OCI-LY7 (cell line): ENCODE data around the gene DGCR8. TPM values are rescaled to one million over a fixed set of nuclear protein-coding genes. Genes with fewer than 3 reads are reported as not detected.

Experiments used
- Bru-seq: library from RNA; stranded (reverse); fragments of 400-500 nt; gene quantifications from one replicate; lab custom pipeline; 2021; lab: Mats Ljungman, UMichigan
- BruChase-seq, 2 experiments: library from RNA; stranded (reverse); fragments of 400-500 nt; gene quantifications; one replicate each; lab custom pipeline; 2021; lab: Mats Ljungman, UMichigan
- BruUV-seq: library from RNA; stranded (reverse); fragments of 400-500 nt; replicated peaks from 2 replicates; lab custom pipeline; 2021; lab: Mats Ljungman, UMichigan
- CTCF ChIA-PET: fragments of 300-600 bp; sonication (Branson Sonifier 250); formaldehyde crosslinking; loops from one replicate; lab custom pipeline; 2022; ENCODE audit warnings: antibody characterized with exemption; ENCODE audit not compliant: unreplicated experiment; lab: Charles Lee
- POLR2A ChIA-PET: fragments of 300-600 bp; sonication (Branson Sonifier 250); formaldehyde crosslinking; loops from one replicate; lab custom pipeline; 2022; ENCODE audit warnings: antibody characterized with exemption; lab: Charles Lee
- DNase-seq: peaks from one replicate; pipeline ENCODE4 v3.0.0-alpha.2; 2015; ENCODE audit warnings: low spot score
- H2AFZ ChIP-seq: fragments of 200-600 bp; sonication (generic), shearing (Covaris generic); 2 replicates; pipeline ENCODE4 v1.6.1; 2014; ENCODE audit warnings: mild to moderate bottlenecking, antibody characterized with exemption, low read length, moderate library complexity
- H3K27ac ChIP-seq: fragments of 200-600 bp; sonication (generic); 2 replicates; pipeline ENCODE4 v1.5.1; 2014; ENCODE audit warnings: mixed run types, low read depth, mild to moderate bottlenecking, moderate library complexity, low read length, inconsistent platforms; ENCODE audit not compliant: poor library complexity, severe bottlenecking
- H3K36me3 ChIP-seq: fragments of 200-600 bp; sonication (generic); 2 replicates; pipeline ENCODE4 v1.6.1; 2014; ENCODE audit warnings: mild to moderate bottlenecking, antibody characterized with exemption, low read length, moderate library complexity, mixed read lengths; ENCODE audit not compliant: insufficient read depth
- H3K4me1 ChIP-seq: fragments of 200-600 bp; sonication (generic); 2 replicates; pipeline ENCODE4 v1.5.1; 2014; ENCODE audit warnings: mild to moderate bottlenecking, low read length; ENCODE audit not compliant: insufficient read depth, poor library complexity, severe bottlenecking
- H3K4me2 ChIP-seq: fragments of 200-600 bp; sonication (generic); 2 replicates; pipeline ENCODE4 v1.6.1; 2014; ENCODE audit warnings: mild to moderate bottlenecking, low read length
- H3K4me3 ChIP-seq: fragments of 200-600 bp; sonication (generic); 2 replicates; pipeline ENCODE4 v1.5.1; 2014; ENCODE audit warnings: mild to moderate bottlenecking, low read depth, low read length; ENCODE audit not compliant: poor library complexity, severe bottlenecking
- H3K79me2 ChIP-seq: fragments of 200-600 bp; sonication (generic); 2 replicates; pipeline ENCODE4 v1.6.1; 2016; ENCODE audit warnings: low read depth, mild to moderate bottlenecking, low read length, moderate library complexity, mixed read lengths; ENCODE audit not compliant: insufficient read depth
- H3K9me2 ChIP-seq: fragments of 200-600 bp; sonication (generic); 2 replicates; pipeline ENCODE4 v1.6.1; 2016; ENCODE audit warnings: mild to moderate bottlenecking, low read length, mixed read lengths; ENCODE audit not compliant: insufficient read depth
- H3K9me3 ChIP-seq: fragments of 200-600 bp; sonication (generic); 2 replicates; pipeline ENCODE4 v1.6.1; 2014; ENCODE audit warnings: mild to moderate bottlenecking, mixed run types, low read length, mixed read lengths
- H4K20me1 ChIP-seq: fragments of 200-600 bp; sonication (generic); 2 replicates; pipeline ENCODE4 v1.6.1; 2014; ENCODE audit warnings: mild to moderate bottlenecking, antibody characterized with exemption, low read length, moderate library complexity, mixed read lengths; ENCODE audit not compliant: insufficient read depth
- EZH2phosphoT487 ChIP-seq: fragments of 200-600 bp; sonication (generic); IDR thresholded peaks from 2 replicates; pipeline ENCODE4 v1.6.1; 2018; ENCODE audit warnings: low read depth, borderline replicate concordance, mild to moderate bottlenecking, mixed run types, antibody characterized with exemption, low read length, moderate library complexity, mixed read lengths
- intact Hi-C: fragments of 100-400 bp; cut with micrococcal nuclease; formaldehyde crosslinking; loops from one replicate; pipeline ENCODE4 v1.10.0; 2022; ENCODE audit not compliant: unreplicated experiment
- long read RNA-seq: library from polyadenylated mRNA; stranded (forward); transcript quantifications from one replicate; pipeline ENCODE4 v2.0.0, GENCODE V29; 2022
- total RNA-seq, 2 experiments: library from RNA; depleted of rRNA in 1 of 2; stranded (reverse); fragments of >200 nt in 1 of 2; shearing (Covaris generic) in 1 of 2; gene quantifications; 2 replicates each; pipeline ENCODE4 v1.2.3, GENCODE V29; 2014 to 2022
- TF ChIP-seq, protein P1 (sequence below): fragments of 200-600 bp; sonication (generic); conservative IDR thresholded peaks from 2 replicates; pipeline ENCODE4 v1.5.1; 2014; ENCODE audit warnings: mild to moderate bottlenecking, antibody characterized with exemption, low read length, moderate library complexity, mixed read lengths

Gene DGCR8
- total RNA-seq (2014; rRNA removed; shearing (Covaris generic)), result 49.5 and 53.4 TPM in 2 replicates
- total RNA-seq (2022), result 68.2 and 75.6 TPM in 2 replicates
- Bru-seq, nascent RNA, result percentile 74 among the genes with signal in this experiment
- percentile 80 among the genes with signal in this experiment for BruChase-seq, experiment 1, labeled RNA remaining after a 6-hour chase
- BruChase-seq, experiment 2, labeled RNA remaining after a 2-hour chase, result percentile 83 among the genes with signal in this experiment
- long read RNA-seq, full-length matches to known transcripts, result 29 of 53 reads
- long read RNA-seq, partial matches to known transcripts, result 9 of 53 reads
- long read RNA-seq, other reads (novel, unspliced or antisense), result 15 of 53 reads

DNA sequence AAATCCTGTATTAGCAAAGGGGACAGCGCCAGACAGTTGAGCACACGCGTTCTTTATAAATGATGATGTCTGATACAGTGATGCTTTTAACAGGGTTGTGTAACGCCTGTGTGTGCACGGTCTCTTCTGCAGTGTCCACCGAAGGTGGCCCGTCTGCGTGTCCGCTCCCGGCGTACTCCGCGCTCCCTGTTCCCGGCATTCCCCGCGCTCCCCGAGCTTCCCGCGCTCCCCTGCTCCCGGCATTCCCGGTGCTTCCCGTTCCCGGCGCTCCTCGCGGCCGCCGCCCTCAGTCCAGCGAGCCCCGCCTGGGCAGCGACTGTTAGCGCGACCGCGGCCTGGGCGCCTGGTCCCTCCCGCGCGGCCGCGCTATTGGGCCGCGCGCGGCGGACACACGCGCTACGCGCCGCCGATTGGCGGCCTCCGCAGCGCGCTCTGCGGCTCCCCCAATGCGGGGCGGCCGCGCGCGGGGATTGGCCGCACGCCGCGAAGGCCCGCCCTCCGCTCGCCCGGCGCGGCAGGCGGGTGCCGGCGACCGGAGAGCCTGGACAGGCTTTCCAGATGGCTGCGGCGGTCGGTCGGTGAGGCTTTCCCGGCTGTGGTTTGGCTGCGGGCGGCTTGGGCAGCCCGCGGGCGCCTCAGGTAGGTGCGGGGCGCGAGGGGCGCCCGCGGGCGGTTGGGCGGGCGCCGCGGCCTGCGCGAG, at the start of gene DGCR8:
TSS of gene DGCR8 (plus strand) at position 497 of the 700 bp plus-strand sequence. CDS start 5,723 bp downstream, outside the sequence.
- CTCF ChIA-PET, result interaction anchor here (1.0 kb wide), 1 partner anchor 350 kb away, joined by 4 read pairs; no protein-coding TSS in a partner anchor
- Histone ChIP-seq H4K20me1 (0 out of 2 replicates have a peak, but pooled peaks cover 3% of the 10 kb centered on the region), H3K79me2 (peaks cover 44% of the 10 kb centered on the region), H2AFZ (peak within 1 kb of the TSS; percentile 90), H3K27ac (peak within 1 kb of the TSS; percentile 70), H3K4me3 (peak within 1 kb of the TSS; percentile 99), H3K36me3 (no peaks in the 10 kb centered on the region; the same call in 1 of the 2 replicates), H3K9me2 (no peaks in the 10 kb centered on the region), H3K4me1 (peaks cover 40% of the 10 kb centered on the region), H3K4me2 (peak within 1 kb of the TSS; percentile 100), H3K9me3 (no peaks in the 10 kb centered on the region)
- intact Hi-C loops, result loop anchor here (1.0 to 5.0 kb wide), 3 partner anchors 37 to 118 kb away; partner anchors contain the start of genes TANGO2 and TRMT2A
- TF ChIP-seq, protein P1, sequence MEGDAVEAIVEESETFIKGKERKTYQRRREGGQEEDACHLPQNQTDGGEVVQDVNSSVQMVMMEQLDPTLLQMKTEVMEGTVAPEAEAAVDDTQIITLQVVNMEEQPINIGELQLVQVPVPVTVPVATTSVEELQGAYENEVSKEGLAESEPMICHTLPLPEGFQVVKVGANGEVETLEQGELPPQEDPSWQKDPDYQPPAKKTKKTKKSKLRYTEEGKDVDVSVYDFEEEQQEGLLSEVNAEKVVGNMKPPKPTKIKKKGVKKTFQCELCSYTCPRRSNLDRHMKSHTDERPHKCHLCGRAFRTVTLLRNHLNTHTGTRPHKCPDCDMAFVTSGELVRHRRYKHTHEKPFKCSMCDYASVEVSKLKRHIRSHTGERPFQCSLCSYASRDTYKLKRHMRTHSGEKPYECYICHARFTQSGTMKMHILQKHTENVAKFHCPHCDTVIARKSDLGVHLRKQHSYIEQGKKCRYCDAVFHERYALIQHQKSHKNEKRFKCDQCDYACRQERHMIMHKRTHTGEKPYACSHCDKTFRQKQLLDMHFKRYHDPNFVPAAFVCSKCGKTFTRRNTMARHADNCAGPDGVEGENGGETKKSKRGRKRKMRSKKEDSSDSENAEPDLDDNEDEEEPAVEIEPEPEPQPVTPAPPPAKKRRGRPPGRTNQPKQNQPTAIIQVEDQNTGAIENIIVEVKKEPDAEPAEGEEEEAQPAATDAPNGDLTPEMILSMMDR, result no peak
- no peak for TF ChIP-seq EZH2phosphoT487
- peak; percentile 91 for DNase-seq
- POLR2A ChIA-PET, result interaction anchor here (0.6 kb wide), 1 partner anchor 34 kb away, joined by 4 read pairs; no protein-coding TSS in a partner anchor
- BruUV-seq, result no TSS peak

DNA sequence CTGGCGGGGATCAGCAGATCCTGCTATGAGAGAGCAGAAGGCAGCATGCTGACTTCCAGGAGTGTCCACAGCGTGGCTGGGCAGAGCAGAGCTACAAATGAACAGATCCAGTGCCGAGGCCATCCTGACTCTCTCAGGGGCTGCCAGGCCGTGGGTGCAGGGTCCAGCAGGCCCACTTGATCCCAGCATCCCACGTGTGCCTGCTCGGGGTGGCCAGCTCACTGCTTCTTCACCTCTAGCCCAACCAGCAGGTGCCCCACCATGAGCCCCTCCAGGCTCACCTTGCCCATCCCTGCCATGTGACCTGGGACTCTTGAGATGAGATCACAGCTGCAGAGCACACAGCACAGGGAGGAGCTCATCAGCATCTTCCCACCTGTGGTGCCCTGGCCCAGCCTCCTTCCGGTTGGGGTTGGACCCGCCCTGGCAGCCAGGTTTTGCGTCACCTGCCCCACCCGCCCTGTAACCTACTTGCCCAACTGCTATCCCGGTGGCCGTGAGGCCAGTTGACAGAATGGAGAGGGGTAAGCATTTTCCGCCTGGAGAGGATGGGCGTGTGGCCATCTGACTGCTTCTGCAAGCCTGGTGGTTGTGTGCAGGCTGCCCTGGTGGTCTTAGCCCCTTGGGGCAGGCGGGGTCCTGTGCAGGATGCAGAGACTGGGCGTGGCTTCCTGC, 48.2 kb upstream of the DGCR8 start:
- peak; percentile 76 for DNase-seq
- H3K4me2 ChIP-seq, result peak overlapping the region; percentile 51
- no peaks in the 10 kb centered on the region for H3K9me2 ChIP-seq
- intact Hi-C loops, result no loop called here
- CTCF ChIA-PET, result no interaction called here
- no peak overlapping the region for H2AFZ ChIP-seq
- peak overlapping the region; percentile 90 for H3K27ac ChIP-seq
- H3K9me3 ChIP-seq, result peaks cover 11% of the 10 kb centered on the region
- BruUV-seq, result no TSS peak
- H3K36me3 ChIP-seq, result peaks cover 24% of the 10 kb centered on the region
- H3K79me2 ChIP-seq, result no peaks in the 10 kb centered on the region
- POLR2A ChIA-PET, result no interaction called here
- no peak overlapping the region for H3K4me3 ChIP-seq
- TF ChIP-seq, protein P1, result no peak
- no peak for TF ChIP-seq EZH2phosphoT487
- H4K20me1 ChIP-seq, result no peaks in the 10 kb centered on the region
- H3K4me1 ChIP-seq, result peaks cover 47% of the 10 kb centered on the region
